HG03565 (cell line): ENCODE data around the gene SLC39A11.

Source experiments
- ATAC-seq: cut with Tn5 transposase; IDR thresholded peaks from one replicate; pipeline ENCODE4 v1.9.1; 2021; ENCODE audit warnings: mild to moderate bottlenecking, moderate library complexity; ENCODE audit not compliant: unreplicated experiment

The SLC39A11 gene

DNA sequence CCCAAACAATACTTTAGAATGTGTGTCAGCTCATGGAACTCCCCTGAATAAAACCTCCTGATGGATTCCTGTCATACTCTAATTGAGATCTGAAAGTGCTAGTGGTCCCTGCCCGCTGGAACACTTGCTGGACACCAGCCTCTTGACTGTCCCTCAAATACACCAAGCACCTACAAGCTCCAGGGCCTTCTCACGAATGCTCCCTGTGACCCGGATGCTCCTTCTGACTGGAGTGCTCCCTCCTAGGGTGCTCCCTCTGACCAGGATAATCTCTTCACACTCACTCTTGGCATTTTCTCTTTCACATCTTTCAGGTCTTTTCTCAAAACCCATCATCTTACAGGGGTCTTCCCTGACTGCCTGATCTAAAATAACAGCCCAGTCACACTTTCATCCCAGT lies 205.9 kb downstream of the SLC39A11 start:
- ATAC-seq, result no peak

DNA sequence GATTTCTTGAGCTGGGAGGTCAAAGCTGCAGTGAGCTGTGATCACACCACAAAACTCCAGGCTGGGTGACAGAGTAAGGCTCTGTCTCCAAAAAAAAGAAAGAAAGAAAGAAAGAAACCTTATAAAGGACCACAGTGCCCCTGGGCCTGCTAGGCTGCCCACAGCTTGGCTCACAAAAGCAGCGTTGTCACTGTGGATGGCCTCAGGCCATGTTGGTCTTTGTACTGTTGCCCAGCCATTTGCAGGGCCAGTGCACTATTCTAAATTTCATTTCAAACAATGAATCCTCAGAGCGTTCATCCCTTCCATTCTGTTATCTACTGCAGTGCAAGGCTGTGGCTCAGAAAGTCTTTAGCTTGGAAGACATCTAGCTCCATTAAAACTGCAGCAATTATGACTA lies 208.4 kb downstream of the SLC39A11 start:
- ATAC-seq, result no peak

DNA sequence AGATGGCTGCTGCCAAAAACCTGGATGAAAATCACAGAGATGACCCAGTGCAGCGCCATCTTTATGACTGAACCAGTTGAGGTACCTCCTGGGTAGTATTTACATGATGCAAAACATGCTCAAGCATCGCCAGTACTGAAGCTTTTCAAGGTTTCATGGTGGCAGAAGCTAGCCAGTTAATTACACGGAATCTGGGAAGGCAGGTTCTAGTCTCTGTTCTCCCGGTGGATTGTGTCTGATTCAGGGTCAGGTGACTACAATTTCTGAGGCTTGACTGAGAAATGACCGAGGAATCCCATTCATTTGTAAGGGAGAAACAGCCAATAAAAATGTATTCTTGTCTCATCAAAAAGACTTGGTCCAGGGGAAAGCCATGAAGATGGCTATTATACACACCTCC lies 209.1 kb downstream of the SLC39A11 start:
- no peak for ATAC-seq

DNA sequence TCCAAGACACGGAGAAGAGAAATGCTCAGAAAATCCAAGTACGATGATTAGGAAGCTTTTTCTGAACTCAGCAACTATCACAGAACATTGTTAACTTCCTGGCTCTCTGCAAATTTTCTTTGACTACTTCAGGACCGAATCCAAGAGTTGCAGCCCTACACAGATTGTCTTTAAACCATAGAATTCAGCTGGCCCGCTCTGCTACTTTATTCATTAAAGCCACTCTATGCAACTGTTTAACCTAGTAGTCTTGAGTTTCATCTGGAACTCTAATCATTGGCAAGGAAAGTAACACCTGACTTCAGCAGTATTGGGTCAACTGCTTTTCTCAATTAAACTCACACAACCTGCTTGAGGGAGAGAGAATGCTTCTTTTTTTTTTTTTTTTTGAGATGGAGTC lies 210.1 kb downstream of the SLC39A11 start:
- no peak for ATAC-seq

DNA sequence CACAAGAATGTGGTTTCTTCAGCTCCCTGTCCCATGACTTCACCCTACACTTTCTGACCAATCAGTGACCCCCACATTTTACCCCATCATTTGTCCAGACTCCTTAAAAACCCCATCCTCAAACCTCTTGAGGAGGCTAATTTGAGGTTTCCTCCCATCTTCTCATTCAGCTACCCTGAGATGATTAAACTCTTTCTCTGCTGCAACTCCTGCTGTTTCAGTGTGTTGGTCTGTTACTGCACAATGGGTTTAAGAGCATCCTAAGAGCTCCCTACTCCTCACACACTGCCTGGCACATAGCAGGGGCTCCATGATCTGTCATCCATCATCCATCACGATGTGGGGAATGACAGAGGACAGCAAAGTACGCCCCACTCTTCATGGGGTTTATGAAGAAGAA lies 212.6 kb downstream of the SLC39A11 start:
- no peak for ATAC-seq

DNA sequence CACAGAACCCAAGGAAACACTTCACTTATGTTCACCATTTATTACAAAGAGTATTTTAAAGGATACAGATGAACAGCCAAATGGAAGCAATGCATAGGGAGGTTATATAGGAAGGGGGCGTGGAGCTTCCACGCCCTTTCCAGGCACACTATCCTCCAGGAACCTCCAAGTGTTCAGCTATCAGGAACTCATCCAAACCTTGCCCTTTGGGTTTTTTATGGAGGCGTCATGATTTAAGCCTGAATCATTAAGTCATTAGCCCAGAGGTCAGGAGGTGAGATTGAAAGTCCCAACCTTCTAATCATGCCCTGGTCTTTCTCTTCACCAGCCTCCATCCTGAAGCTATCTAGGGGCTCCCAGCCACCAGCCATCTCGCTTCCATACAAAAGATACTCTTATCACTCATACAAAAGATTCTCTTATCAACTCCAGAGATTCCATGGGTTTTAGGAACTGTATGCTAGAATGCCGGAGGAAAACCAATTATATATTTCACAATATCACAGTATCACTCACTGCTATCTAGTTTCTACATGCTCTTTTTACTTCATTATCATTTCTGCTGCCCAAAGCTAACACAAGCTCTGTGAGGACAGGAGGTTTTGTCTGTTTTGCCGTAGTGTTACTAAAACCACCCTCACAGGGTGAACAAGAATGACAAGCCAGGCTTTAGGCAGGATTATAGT lies 213.4 kb downstream of the SLC39A11 start:
- ATAC-seq, result no peak

DNA sequence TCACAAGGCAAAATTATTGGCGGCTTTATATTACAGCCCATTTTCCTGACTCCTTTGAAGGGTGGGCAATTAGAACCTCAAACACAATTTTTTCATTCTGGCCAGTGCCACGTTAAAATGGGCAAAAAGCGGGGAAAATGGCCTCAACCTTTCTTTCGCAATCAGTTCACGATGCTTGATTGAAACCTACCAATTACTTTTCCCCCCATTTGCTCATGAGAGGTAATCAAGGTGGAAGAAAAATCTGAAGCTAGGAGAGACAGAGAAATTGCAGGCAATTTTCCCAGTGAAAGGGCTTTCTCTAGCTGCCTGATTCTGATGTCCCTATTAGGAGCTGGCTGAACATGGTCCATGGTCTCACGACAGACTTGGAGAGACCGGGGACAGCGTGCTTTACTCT lies 215.1 kb downstream of the SLC39A11 start:
- no peak for ATAC-seq

DNA sequence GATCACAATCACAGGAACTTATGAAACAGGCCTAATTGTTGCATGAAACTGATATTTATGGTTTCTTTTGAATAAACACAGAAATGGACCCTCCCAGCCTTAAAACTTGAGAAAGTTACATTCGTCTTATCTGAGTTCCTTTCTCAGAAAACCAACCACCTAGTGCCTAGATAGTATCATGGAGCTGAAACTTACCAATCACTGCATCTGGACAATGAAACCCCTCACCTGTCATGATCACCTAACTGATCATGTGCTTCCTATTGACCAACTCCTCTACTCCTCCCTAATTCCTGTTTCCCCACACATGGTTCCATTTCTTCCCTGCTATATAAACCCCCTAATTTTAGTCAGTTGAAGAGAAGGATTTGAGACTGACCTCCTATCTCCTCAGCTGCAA lies 216.1 kb downstream of the SLC39A11 start:
- ATAC-seq, result no peak

DNA sequence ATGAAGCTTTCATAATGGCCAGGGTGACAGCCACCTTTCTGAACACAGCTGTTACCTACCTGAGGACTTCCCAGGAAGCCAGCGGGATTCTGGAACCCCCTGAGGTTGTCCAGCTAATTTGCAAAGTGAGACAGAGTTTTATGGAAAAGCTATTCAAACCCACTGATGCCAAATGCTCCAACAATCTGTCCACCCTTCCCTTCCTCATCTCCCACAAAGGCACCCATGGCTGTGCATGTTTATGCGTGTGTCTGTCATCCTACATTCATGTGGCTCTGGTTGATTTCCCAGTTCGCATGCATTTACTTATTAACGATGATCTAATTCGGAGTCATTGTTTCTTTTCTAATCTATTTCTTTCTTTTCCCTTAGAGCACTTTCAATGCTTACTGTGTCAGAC lies 217.1 kb downstream of the SLC39A11 start:
- no peak for ATAC-seq

DNA sequence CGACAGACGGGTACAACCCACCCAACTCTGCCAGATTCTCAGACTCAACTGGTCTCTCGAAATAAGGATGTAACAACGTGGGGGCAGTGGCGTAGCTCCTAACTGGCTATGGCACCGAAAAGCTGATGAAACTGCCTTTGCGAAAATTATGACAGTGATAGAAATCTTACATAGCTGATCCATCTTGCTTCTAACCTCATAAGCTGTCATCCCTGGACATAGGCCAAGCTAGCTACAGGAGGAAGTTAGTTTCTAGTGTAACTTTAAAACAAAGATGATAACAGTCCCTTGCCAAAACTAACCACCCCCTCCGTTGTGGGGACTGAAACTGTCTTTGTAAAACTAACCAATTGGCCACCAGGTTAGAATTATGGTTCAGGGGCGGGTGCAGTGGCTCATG lies 220.1 kb downstream of the SLC39A11 start:
- ATAC-seq, result no peak

DNA sequence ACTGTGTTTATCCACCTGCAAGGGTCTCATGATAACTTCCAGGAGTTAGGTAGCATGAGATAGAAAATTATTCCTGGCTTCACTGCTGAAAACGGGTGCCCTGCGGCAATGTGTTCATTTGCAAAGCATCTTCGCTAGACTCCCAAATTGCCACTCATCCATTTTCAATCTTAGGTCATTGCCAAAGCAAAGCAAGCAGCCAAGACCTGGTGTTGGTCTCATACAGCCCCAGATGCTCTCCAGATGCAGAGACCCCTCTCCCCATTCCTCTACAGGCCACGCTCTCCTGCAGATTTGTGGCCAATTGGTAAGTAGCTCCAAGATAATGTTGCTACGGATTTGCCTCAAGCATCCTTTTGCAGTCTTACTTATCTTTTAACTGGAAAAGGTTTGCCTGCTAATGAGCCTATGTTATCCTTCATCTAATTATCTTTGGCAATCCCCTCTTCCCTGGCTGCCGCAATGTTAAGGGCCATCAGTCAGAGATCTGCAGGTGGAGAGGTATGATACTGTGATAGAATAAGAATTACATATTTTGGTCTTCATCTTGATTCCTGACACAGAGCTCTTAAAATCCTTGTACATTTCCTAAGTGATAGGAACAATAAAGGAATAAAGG lies 222.0 kb downstream of the SLC39A11 start:
- no peak for ATAC-seq

DNA sequence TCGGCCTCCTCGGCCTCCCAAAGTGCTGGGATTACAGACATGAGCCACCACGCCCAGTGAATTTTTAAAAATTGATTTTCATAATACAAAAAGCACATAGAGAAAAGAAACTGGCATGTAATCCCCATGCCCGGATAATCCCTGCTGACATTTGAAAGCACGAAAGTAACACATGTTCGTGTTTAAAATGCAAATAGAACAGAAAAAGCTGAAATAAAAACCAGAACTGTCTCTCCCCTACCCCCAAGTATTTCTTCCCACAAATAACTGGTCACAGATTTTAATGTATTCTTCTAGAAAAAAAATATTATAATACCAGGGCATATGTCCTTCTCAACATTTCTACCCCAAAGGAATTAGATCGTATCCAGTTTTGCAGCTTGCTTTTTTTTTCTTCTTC lies 222.9 kb downstream of the SLC39A11 start:
- ATAC-seq, result no peak

DNA sequence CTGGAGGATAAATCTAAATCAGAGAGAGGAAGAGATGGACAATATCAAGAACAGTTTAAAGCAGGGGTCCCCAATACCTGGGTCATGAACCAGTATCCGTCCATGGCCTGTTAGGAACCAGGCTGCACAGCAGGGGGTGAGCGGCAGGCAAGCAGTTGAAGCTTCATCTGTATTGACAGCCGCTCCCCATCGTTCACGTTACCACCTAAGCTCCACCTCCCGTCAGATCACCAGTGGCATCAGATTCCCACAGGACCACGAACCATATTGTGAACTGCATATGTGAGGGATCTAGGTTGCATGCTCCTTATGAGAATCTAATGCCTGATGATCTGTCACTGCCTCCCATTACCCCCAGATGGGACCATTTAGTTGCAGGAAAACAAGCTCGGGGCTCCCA lies 226.5 kb downstream of the SLC39A11 start:
- no peak for ATAC-seq

DNA sequence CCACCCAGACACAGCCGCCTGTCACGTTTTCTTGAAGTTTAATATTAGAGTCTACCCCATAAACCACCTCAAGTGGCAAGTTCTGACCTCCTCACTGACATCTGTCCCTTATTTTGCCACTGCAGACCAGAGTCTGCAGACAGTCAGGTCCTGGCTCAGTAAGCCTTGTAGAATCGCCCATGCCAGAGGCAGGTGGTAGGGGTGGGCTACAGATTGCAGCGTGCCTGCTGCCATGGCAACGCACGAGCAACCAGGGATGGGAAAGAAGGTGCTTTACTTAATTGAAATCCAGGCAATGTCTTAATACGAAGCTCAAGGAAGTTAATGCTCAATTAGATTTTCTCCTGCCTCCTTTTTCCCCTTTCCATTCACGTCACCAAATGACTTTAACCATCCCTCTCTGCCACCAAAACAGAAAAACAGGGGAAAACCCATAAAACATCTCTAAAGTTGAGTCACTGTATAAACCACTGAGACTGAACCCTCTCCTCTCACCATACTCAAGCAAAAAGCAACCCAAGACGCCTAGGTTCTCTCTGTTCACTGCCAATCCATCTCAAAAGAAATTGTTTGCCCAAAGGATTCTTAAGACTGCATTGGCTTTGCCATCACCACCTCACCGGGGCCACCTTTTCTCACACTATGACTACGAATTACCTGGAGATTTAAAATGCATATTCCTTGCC lies 228.8 kb downstream of the SLC39A11 start:
- no peak for ATAC-seq

DNA sequence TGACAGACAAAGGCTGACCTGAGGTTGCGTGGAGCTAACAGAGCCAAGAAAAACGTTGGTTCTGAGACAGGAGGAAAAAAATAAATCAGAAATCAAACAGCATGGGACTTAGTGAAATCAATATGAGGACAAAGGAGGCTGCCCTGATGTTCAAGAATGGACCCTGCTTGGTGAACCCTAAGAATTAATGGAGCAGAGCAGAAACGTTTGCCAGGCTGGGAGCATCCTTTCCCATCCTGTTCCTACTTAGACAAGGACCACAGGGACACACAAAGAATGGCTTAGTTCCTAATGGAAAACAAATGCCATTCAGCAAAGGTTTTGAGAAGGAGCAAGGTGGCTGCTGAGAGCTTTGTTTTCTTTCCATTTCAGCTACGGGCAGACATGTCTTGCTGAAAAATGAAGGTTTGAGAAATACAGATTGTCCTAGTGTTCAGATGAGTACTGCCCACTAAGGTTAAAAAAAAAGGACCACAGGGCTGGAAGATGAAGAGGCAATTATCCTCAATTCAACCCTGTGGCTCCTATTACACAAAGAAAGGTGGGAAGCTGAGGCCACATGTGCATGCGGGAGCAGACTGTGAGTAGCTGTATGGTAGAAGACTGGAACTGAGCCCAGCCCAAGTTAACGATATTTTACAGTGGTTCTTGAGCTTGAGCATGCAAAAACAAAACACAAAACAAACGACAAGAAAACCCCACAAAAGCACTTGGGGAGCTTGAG lies 230.1 kb downstream of the SLC39A11 start:
- ATAC-seq, result no peak

DNA sequence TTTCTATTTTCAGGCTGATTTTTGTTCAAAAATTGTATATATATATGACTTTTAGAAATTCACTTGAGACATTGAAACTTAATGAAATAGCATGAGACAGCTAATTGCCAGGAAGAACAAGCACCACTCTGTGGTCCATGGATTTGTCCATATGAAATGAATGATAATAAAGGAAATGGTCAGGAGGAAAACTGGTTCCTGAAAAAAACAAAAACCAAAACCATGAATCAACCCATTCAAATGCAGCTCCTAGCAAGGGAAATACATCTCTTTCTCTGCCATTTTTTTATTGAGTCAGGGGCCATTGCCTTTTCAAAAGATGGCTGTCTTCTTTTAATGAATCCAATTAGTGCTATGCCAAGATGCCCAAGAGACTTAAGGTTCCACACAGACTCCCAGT lies 230.7 kb downstream of the SLC39A11 start:
- no peak for ATAC-seq

DNA sequence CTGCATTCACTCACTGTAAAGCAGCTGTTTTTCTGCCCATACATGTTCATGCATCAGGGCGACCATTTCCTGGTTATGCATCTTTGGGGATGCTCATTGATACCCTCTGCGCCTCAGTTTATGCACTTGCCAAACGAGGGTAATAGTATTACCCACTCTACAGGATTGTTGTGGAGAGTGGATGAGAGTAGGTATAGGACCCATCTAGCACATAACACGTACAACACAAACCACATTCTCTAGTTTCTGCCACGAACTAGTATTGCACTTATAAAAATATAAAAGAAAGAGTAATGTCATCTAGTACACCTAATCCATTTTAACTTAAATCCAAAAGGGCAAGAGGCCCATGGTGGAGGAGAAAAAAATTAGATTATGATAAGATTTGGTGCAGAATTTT lies 231.7 kb downstream of the SLC39A11 start:
- no peak for ATAC-seq

DNA sequence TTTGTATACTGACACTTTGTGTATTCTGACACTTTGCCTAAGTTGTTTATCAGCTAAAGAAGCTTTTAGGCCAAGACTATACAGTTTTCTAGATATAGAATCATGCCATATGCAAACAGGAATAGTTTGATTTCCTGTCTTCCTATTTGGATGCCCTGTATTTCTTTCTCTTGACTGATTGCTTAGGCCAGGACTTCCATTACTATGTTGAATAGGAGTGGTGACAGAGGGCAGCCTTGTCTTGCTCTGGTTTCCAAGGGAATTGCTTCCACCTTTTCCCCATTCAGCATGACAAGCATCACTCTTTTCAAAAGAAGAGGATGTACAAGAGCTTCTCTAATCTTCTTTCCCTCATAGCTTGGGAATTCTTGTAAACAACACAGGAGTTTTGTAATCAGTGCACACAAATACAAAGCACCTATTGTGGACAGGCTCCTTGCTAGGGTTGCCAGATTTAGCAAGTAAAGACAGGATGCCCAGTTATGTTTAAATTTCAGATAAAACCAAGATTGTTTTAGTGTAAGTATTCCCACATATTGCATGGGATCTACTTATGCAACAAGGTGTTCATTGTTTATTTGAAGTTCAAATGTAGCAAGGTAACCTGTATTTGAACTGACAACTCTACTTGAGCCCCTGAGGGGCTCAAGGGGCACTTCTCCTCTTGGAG lies 233.5 kb downstream of the SLC39A11 start:
- no peak for ATAC-seq

DNA sequence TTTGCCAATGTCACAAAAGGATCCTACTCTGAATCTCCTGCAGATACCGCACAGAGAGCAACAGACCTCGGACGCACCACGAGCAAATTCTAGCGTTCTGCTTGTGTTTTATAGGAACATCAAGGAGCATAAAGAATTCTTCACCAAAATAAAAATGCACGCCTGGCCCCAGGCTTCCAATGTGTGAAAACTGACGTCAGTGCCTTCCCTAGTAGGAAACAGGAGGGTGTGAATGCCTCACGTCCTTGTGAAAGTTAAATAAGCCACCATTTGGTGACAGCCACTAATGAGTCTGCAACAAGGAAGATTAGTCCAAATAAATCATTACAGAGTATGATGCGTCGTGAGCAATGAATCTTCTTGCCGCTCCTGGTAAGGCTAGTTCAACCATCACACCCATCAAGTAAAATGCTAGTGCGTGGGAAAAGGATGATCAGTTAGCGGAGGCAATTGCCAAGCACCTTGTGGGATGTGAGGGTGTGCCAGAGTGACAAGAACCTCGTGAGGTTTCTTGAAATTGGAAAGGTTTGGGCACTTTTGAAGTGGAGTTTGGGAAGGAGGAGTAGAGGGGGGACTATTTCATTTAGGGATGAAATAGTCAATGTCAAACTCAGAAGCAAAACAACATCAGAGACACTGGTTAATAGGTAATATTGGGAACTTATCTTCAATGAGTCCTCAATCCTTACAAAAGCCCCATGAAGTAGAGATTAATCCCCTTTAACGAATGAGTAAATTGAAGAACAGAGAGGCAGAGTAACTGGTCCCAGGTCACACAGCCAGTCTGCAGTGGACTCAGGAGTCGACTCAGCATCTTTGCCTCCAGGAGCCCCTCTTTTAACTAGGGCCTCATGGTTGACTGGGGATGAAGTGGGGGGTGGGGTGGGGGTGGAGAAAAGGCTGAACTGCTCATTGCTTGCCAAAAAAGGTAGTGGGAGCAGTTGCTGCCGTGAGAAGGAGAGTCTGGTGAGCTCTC lies 238.8 kb downstream of the SLC39A11 start:
- ATAC-seq, result no peak
